HG02759 (cell line): Measurements from ENCODE around the gene GPR55.
"Not testable (repeated sequence)": the region's sequence is repeated elsewhere in the genome, so short reads cannot be mapped to it uniquely, and the experiment has no call there.

ENCODE experiments used
- ATAC-seq: cut with Tn5 transposase; IDR thresholded peaks from one replicate; pipeline ENCODE4 v1.9.1; 2021; ENCODE audit warnings: mild to moderate bottlenecking, moderate library complexity; ENCODE audit not compliant: unreplicated experiment

The GPR55 gene

GRCh38 chr2:230951396-230951795 lies 26.4 kb upstream of the GPR55 start:
- ATAC-seq = no peak

- no peak for ATAC-seq
Observed at GRCh38 chr2:230950874-230951339, 25.9 kb upstream of the GPR55 start.

- ATAC-seq = peak; percentile 57
Observed at GRCh38 chr2:230949966-230950873, 25.2 kb upstream of the GPR55 start.

- peak; percentile 47 for ATAC-seq
Observed at GRCh38 chr2:230947908-230948365, 22.9 kb upstream of the GPR55 start.

DNA sequence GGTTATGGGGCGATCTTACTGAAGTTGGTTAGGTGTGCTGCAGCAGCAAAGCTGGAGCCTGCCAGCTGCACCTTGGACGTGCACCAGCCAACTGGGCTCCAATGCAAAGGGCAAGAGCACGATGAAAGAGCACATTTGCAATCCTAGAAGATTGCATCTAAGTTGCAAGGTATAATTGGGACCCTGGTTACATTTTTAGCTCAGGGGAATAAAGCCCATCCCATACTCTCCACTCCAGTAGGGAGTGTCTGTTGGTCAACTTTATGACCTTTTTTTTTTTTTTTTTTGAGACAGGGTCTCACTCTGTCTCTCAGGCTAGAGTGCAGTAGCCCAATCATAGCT lies 22.2 kb upstream of the GPR55 start:
- ATAC-seq = no peak

DNA sequence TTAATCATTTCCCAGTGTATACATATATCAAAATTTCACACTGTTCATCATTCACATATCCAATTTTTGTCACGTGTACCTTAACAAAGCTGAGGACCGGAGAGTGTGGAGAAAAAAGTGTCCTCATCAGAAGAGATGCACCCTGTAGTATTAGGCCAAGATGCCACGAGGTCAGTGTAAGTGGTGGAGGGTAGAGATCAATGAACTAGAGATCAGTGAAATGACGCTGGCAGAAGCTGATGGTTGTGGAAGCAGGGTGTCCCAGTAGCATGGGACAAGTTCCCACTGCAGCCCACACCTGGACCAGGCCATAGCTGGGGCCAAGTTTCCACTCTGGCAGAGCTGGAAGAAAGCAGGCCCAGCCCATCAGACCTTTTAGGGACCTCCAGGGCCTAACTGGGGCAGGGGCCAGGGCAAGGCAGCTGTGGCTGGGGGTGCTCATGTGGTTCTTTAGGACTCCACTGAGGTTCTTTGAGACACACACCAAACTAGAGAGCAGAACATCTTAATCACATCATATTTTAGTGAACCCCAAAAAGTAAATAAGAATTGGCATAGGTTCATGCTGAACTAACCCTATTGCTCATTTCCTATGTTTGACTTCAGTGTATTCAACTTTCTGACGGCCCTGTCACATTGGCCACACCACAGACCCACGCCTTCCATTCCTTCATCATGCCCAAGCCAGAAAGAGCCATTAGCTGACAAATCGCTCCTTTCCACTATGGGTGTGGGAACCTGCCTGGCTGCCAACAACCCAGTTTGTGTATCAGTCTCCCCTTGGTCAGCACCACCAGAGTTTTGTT lies 21.6 kb upstream of the GPR55 start:
- ATAC-seq = no peak

DNA sequence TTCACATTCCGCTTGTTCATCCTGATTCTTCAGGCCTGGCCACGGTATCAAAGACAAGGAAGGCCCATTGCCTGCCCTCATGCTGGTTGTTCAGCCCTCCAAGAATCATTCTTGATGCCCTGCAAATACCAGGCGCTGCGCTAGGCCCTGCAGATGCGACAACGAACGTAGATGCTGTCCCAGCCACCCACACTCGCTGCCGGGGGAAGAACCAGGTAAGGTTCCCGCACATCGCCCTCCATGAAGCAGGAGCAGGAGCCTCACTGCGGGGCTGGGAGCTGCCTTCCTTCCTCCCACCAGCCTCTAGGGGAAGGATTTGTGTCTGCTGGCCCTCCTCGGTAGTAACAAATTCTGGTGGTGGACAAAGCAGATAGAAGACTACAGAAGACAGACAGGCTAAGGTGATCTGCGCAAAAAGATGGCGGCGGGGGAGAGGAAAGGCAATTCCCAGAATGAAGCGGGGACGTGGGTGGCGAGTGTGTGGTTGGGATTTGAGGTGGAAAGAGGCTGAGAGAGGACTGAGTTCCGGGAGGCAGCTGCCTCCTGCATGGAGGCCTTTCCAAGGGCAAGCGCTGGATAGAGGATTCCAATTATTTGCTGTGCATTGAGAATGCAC lies 19.8 kb upstream of the GPR55 start:
- ATAC-seq = no peak

DNA sequence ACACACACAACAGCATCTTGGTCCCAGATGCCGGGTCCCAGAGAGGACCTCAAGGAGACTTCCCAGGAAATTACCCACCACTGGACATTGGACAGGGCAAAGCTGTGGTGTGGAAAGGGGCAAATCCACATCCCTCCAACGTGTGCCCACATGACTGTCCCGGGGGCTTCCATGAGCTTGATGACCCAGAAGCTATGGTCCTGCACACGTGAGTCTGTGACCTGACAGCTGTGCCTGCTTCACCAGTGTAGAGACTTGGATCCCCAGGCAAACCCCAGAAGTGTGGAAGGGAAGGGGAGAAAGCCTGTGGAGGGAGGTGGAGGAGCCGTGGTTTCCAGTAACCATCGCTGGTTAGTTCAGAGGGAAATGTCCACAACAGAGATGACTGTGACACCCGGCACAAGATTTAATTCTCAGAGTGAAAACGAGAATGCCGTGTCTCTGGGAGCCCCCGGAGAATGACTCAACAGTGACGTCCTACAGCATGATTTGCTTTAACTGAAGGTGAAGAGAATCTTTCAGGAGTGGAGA lies 19.1 kb upstream of the GPR55 start:
- ATAC-seq = peak; percentile 57

GRCh38 chr2:230942920-230943896 lies 18.2 kb upstream of the GPR55 start:
- peak; percentile 67 for ATAC-seq

DNA sequence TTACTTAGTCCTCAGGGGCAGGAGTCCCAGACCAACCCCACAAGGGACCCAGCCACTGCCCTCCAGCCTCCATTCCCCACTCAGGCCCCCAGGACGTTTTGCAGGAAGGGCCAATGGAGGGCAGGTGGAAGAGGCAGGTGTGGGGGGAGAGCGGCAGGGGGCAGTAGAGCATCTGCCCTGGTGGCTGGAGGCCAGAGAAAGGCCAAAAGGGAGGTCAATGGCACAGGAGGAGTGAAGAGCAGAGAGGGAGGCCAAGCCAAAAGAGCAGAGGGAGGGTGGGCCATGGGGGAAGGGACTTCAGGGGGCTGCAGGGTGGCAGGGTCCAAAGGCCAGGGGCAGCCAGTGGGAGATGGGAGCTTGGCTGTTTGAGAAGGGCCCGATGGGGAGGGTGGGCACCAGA lies 17.3 kb upstream of the GPR55 start:
- ATAC-seq = no peak

GRCh38 chr2:230941202-230942180 lies 16.4 kb upstream of the GPR55 start:
- no peak for ATAC-seq

- no peak for ATAC-seq
Observed at GRCh38 chr2:230940471-230940815, 15.4 kb upstream of the GPR55 start.

DNA sequence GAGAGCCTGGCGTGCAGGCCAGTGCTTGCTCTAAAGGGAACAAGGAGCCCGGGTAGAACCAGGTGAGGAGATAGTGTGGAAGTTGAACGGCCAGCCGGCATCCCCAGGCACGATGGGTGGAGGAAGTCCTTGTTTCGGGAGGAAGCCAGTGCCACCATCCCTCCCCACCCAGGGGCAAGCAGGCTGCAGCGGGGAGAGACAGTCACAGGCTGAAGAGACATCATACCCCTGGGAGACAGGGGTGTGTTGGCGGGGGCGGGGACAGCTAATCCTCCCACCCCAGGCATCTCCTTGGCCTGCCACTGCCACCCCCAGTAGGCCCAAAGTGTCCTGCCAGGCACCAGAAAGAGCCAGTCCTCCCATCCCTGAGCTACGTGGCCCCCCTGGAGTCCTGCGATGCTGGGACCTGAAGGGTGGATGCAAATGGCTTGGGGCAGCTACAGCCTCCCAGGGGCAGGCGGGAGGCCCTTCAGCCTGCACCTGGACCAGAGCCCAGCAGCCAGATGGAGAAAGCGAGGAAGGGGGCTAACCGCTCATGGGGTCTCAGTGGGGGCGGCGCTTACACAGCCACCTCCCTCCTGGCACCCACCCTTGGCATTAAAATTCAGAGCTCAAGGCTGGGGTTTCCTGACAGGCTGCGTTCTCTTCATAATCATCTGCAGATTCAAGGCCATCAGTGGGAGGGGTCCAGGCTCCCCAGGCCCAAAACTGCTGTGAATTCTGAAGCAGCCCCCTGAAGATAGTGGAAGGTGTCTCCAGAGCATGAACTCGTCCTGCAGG lies 14.8 kb upstream of the GPR55 start:
- no peak for ATAC-seq

GRCh38 chr2:230939066-230939591 lies 14.1 kb upstream of the GPR55 start:
- ATAC-seq = no peak

DNA sequence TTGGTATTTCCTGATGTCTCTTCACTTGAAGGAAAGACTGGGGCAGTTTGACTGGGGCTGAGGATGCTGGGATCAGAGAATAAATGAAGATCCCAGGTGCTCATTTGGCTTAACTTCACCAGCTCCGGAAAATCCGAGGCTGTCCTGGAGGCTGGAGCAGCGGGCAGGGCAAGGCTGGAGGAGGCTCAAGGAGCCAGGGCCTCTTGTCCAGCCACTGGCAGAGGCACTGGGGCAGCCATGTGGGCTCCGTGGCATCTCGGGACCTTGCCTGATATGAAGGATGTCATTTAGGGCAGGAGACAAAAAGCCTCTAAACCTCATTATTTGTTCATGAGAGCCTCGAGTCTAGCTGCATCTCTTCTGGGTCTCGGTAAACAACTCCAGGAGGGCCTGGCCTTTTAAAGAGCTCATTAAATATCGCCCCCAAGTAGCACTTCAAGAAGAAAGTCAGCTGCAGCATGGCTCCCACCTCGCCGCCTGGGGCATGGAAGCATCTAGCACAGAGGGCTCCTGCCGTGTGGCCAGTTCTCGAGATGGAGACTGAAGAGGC lies 13.5 kb upstream of the GPR55 start:
- no peak for ATAC-seq

DNA sequence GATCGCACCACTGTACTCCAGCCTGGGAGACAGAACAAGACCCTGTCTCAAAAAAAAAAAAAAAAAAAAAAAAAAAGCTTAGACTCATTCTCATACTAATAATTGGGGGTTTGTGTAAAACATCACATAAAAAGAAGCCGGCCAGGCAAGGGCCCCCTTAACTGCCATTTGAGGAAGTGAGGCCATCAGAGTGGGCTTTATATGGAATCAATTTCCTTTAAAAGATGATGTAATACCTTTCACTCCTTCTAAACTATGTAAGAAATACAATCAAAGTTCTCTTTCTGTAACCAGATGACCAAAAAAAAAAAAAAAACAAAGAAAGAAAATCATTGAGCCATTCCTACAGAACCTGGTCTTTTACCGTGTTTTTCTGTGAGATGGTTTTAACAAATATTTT lies 13.1 kb upstream of the GPR55 start:
- no peak for ATAC-seq

DNA sequence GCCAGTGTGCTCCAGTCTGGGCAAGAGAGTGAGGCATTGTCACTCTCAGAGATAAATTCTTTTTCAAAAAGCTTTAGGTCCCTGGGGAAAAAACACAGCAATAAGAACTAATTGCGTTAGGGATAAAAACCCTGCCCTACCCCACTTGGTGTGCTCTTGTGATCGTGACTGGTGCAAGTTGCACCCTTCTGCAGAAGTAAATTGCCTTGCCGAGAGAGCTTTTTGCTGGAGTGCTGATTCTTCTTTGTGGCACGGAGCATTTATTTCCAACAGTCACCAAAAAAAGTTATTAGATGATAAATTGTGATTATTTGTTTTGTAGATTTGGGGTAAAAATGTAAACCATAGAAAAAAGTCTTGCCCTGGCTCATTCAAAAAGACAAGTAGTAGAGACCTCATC lies 12.3 kb upstream of the GPR55 start:
- no peak for ATAC-seq

DNA sequence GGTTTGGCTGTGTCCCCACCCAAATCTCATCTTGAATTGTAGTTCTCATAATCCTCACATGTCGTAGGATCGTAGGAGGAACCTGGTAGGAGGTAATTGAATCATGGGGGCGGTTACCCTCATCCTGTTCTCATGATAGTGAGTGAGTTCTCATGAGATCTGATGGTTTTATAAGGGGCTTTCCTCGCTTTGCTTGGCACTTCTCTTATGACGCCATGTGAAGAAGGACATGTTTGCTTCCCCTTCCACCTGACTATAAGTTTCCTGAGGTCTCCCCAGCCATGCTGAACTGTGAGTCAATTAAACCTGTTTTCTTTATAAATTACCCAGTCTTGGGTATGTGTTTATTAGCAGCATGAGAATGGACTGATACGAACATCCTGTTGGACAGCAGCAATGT lies 11.2 kb upstream of the GPR55 start:
- ATAC-seq = not testable (repeated sequence)
